Hepatocyte (in vitro differentiated cells): ENCODE measurements around the gene SCAI. TPM values are rescaled to one million over a fixed set of nuclear protein-coding genes. Genes with fewer than 3 reads are reported as not detected.

Experiments used
- DNase-seq: peaks from one replicate; pipeline ENCODE4 v3.0.0-alpha.2; 2016; ENCODE audit warnings: low spot score
- H2AFZ ChIP-seq: fragments of 200-600 bp; sonication (generic); 2 replicates; pipeline ENCODE4 v1.6.0; 2016; ENCODE audit warnings: antibody characterized with exemption, mild to moderate bottlenecking
- H3K27ac ChIP-seq: fragments of 200-600 bp; sonication (generic); 2 replicates; pipeline ENCODE4 v1.5.1; 2016; ENCODE audit warnings: mild to moderate bottlenecking
- H3K27me3 ChIP-seq: fragments of 200-600 bp; sonication (generic); 2 replicates; pipeline ENCODE4 v1.6.1; 2016
- H3K36me3 ChIP-seq: fragments of 200-600 bp; sonication (generic); replicated peaks from 2 replicates; pipeline ENCODE4 v1.5.1; 2016; ENCODE audit warnings: low read depth; ENCODE audit not compliant: insufficient read depth
- H3K4me1 ChIP-seq: fragments of 200-600 bp; sonication (generic); 2 replicates; pipeline ENCODE4 v1.5.1; 2016; ENCODE audit warnings: mild to moderate bottlenecking, moderate library complexity; ENCODE audit not compliant: insufficient read depth
- H3K4me2 ChIP-seq: fragments of 200-600 bp; sonication (generic); 2 replicates; pipeline ENCODE4 v1.6.0; 2016
- H3K4me3 ChIP-seq: fragments of 200-600 bp; sonication (generic); 2 replicates; pipeline ENCODE4 v1.5.1; 2016; ENCODE audit warnings: mild to moderate bottlenecking
- H3K79me2 ChIP-seq: fragments of 200-600 bp; sonication (generic); 2 replicates; pipeline ENCODE4 v1.6.0; 2017; ENCODE audit warnings: mild to moderate bottlenecking
- H3K9me2 ChIP-seq: fragments of 200-600 bp; sonication (generic); replicated peaks from 2 replicates; pipeline ENCODE4 v1.6.0; 2017; ENCODE audit warnings: mild to moderate bottlenecking; ENCODE audit not compliant: insufficient read depth
- H3K9me3 ChIP-seq: fragments of 200-600 bp; sonication (generic); 2 replicates; pipeline ENCODE4 v1.5.1; 2016; ENCODE audit warnings: low read depth, mild to moderate bottlenecking
- H4K20me1 ChIP-seq: fragments of 200-600 bp; sonication (generic); 2 replicates; pipeline ENCODE4 v1.6.0; 2016; ENCODE audit warnings: mild to moderate bottlenecking; ENCODE audit not compliant: insufficient read depth, poor library complexity, severe bottlenecking
- CTCF ChIP-seq: fragments of 200-600 bp; sonication (generic); IDR thresholded peaks from 2 replicates; pipeline ENCODE4 v1.5.1; 2016; ENCODE audit warnings: antibody characterized with exemption, mild to moderate bottlenecking; ENCODE audit not compliant: poor library complexity
- EZH2 ChIP-seq: fragments of 200-600 bp; sonication (generic); IDR thresholded peaks from 2 replicates; pipeline ENCODE4 v1.6.1; 2016; ENCODE audit warnings: antibody characterized with exemption, mild to moderate bottlenecking, borderline replicate concordance
- EZH2phosphoT487 ChIP-seq: fragments of 200-600 bp; sonication (generic); IDR thresholded peaks from one replicate; pipeline ENCODE4 v1.6.1; 2018; ENCODE audit warnings: antibody characterized with exemption, mild to moderate bottlenecking, low read depth, moderate library complexity; ENCODE audit not compliant: unreplicated experiment, severe bottlenecking
- WGBS: methylation state at CpG from one replicate; pipeline ENCODE4 v1.1.6; 2016; ENCODE audit warnings: low lambda C conversion rate; ENCODE audit errors: missing lambda C conversion rate; 5-methylcytosine and 5-hydroxymethylcytosine counted together
- polyA plus RNA-seq: library from polyadenylated mRNA; unstranded; fragments of >200 nt; fragmentation: Nextera tagmentation; extraction: Ambion mirVana; gene quantifications from 2 replicates; pipeline ENCODE4 v1.2.1, GENCODE V29; 2016
- total RNA-seq: library from RNA; depleted of rRNA; stranded (reverse); fragments of >200 nt; gene quantifications from 2 replicates; pipeline ENCODE4 v1.2.3, GENCODE V29; 2014

Gene SCAI
- total and polyA plus RNA-seq, 2 experiments from 2014 or later, result 0.97 to 10.5 TPM

- Histone ChIP-seq H3K4me3 (no peak overlapping the region), H3K4me1 (peaks cover 9% of the 10 kb centered on the region), H3K9me3 (no peaks in the 10 kb centered on the region), H3K27me3 (no peaks in the 10 kb centered on the region), H4K20me1 (peaks cover 29% of the 10 kb centered on the region), H3K36me3 (no peaks in the 10 kb centered on the region), H2AFZ (no peak overlapping the region), H3K4me2 (no peak overlapping the region), H3K9me2 (no peaks in the 10 kb centered on the region), H3K27ac (no peak overlapping the region), H3K79me2 (peaks cover 34% of the 10 kb centered on the region)
- no peak for DNase-seq
- TF ChIP-seq EZH2phosphoT487 (no peak), CTCF (no peak), EZH2 (no peak)
- 85% methylated on average over 3 of the region's 3 CpGs for WGBS
Measured at GRCh38 chr9:125161284-125161918, 18.1 kb upstream of the SCAI start.

GRCh38 chr9:125160750-125161149 is 17.4 kb upstream of the SCAI start:
- H4K20me1 ChIP-seq, result peaks cover 24% of the 10 kb centered on the region
- H3K36me3 ChIP-seq, result no peaks in the 10 kb centered on the region
- H3K4me1 ChIP-seq, result peaks cover 9% of the 10 kb centered on the region
- no peaks in the 10 kb centered on the region for H3K9me2 ChIP-seq
- no peak overlapping the region for H3K27ac ChIP-seq
- H3K9me3 ChIP-seq, result no peaks in the 10 kb centered on the region
- peaks cover 29% of the 10 kb centered on the region for H3K79me2 ChIP-seq
- no peak overlapping the region for H2AFZ ChIP-seq
- no peak overlapping the region for H3K4me3 ChIP-seq
- DNase-seq, result no peak
- no peaks in the 10 kb centered on the region for H3K27me3 ChIP-seq
- H3K4me2 ChIP-seq, result no peak overlapping the region
- TF ChIP-seq EZH2 (no peak), EZH2phosphoT487 (peak; percentile 73), CTCF (no peak)

GRCh38 chr9:125156551-125156950 is 13.2 kb upstream of the SCAI start:
- no peaks in the 10 kb centered on the region for H3K9me3 ChIP-seq
- TF ChIP-seq EZH2, result no peak
- TF ChIP-seq EZH2phosphoT487, result no peak
- TF ChIP-seq CTCF, result no peak
- 97% methylated on average over 2 of the region's 2 CpGs for WGBS
- peaks cover 8% of the 10 kb centered on the region for H3K4me1 ChIP-seq
- H3K79me2 ChIP-seq, result peaks cover 19% of the 10 kb centered on the region
- no peaks in the 10 kb centered on the region for H3K27me3 ChIP-seq
- H3K4me3 ChIP-seq, result no peak overlapping the region
- H3K4me2 ChIP-seq, result no peak overlapping the region
- H3K27ac ChIP-seq, result no peak overlapping the region
- no peak for DNase-seq
- no peaks in the 10 kb centered on the region for H3K36me3 ChIP-seq
- no peaks in the 10 kb centered on the region for H3K9me2 ChIP-seq
- no peak overlapping the region for H2AFZ ChIP-seq
- peaks cover 19% of the 10 kb centered on the region for H4K20me1 ChIP-seq
